ENCODE measurements around the gene NME7.

GRCh38 chr1:169212088-169212487 lies 155.5 kb downstream of the NME7 start:
- TF ChIP-seq, protein P1, sequence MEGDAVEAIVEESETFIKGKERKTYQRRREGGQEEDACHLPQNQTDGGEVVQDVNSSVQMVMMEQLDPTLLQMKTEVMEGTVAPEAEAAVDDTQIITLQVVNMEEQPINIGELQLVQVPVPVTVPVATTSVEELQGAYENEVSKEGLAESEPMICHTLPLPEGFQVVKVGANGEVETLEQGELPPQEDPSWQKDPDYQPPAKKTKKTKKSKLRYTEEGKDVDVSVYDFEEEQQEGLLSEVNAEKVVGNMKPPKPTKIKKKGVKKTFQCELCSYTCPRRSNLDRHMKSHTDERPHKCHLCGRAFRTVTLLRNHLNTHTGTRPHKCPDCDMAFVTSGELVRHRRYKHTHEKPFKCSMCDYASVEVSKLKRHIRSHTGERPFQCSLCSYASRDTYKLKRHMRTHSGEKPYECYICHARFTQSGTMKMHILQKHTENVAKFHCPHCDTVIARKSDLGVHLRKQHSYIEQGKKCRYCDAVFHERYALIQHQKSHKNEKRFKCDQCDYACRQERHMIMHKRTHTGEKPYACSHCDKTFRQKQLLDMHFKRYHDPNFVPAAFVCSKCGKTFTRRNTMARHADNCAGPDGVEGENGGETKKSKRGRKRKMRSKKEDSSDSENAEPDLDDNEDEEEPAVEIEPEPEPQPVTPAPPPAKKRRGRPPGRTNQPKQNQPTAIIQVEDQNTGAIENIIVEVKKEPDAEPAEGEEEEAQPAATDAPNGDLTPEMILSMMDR (conservative IDR thresholded peaks at IDR 0.05; ENCODE audit: low read depth, low read length), result no peak
- TF ChIP-seq EZH2 (IDR thresholded peaks at IDR 0.05; ENCODE audit: borderline replicate concordance, low read depth, low read length, poor library complexity, severe bottlenecking), result no peak

Measured in A673 (cell line).